HepG2 (cell line): Measurements from ENCODE around the gene PCYOX1L. TPM values are rescaled to one million over a fixed set of nuclear protein-coding genes. Genes with fewer than 3 reads are reported as not detected.

Experiments
- ATRX ChIP-seq: sonication (generic); formaldehyde crosslinking; IDR thresholded peaks from 2 replicates; pipeline ENCODE4 v1.4.0; 2020; ENCODE audit warnings: missing genetic modification reagents, borderline replicate concordance
- GABPB1 ChIP-seq: IDR thresholded peaks from 2 replicates; pipeline ENCODE4 v1.6.1; 2016; ENCODE audit warnings: mild to moderate bottlenecking, missing genetic modification reagents, moderate library complexity, missing compliant biosample characterization
- GLI4 ChIP-seq: sonication (generic); formaldehyde crosslinking; IDR thresholded peaks from 2 replicates; pipeline ENCODE4 v1.5.1; 2020; ENCODE audit warnings: missing genetic modification reagents, mild to moderate bottlenecking, moderate library complexity, borderline replicate concordance
- HNRNPLL ChIP-seq: fragments of 200-400 bp; formaldehyde crosslinking; IDR thresholded peaks from 2 replicates; pipeline ENCODE4 v1.6.1; 2017; ENCODE audit warnings: mild to moderate bottlenecking, low read depth, low read length; ENCODE audit not compliant: poor library complexity, severe bottlenecking
- KDM5B ChIP-seq: sonication (generic); formaldehyde crosslinking; IDR thresholded peaks from 2 replicates; pipeline ENCODE4 v1.4.0; 2020; ENCODE audit warnings: missing genetic modification reagents, mild to moderate bottlenecking, borderline replicate concordance
- MAZ ChIP-seq, 2 experiments: sonication (generic) in 1 of 2; formaldehyde crosslinking in 1 of 2; IDR thresholded peaks; 2 replicates each; pipeline versions ENCODE4 v1.5.0 to v1.6.1; 2012 to 2020; ENCODE audit warnings: low read depth in 2 of 2, mild to moderate bottlenecking in 2 of 2, borderline replicate concordance in 1 of 2, improper control_type of control experiment in 1 of 2, low read length in 1 of 2, missing genetic modification reagents in 1 of 2, moderate library complexity in 1 of 2
- MXI1 ChIP-seq: IDR thresholded peaks from 3 replicates; pipeline ENCODE4 v1.6.1; 2012; ENCODE audit warnings: low read depth, low read length, inconsistent platforms, borderline replicate concordance
- REPIN1 ChIP-seq: sonication (generic); formaldehyde crosslinking; IDR thresholded peaks from 2 replicates; pipeline ENCODE4 v1.8.0; 2022; ENCODE audit warnings: missing genetic modification reagents, low read depth, mild to moderate bottlenecking, borderline replicate concordance
- ZBTB38 ChIP-seq: sonication (generic); formaldehyde crosslinking; IDR thresholded peaks from 2 replicates; pipeline ENCODE4 v1.5.1; 2020; ENCODE audit warnings: mild to moderate bottlenecking, missing genetic modification reagents
- ZNF136 ChIP-seq: sonication (generic); formaldehyde crosslinking; IDR thresholded peaks from 2 replicates; pipeline ENCODE4 v1.8.1; 2022; ENCODE audit warnings: low read depth, mild to moderate bottlenecking, moderate library complexity, missing genetic modification reagents
- ZNF235 ChIP-seq: sonication (generic); formaldehyde crosslinking; IDR thresholded peaks from 2 replicates; pipeline ENCODE4 v1.8.1; 2023; ENCODE audit warnings: mild to moderate bottlenecking, missing genetic modification reagents, borderline replicate concordance
- ZNF253 ChIP-seq: sonication (generic); formaldehyde crosslinking; IDR thresholded peaks from 2 replicates; pipeline ENCODE4 v1.8.0; 2022; ENCODE audit warnings: mild to moderate bottlenecking, missing genetic modification reagents, borderline replicate concordance
- ZNF672 ChIP-seq: sonication (generic); formaldehyde crosslinking; IDR thresholded peaks from 2 replicates; pipeline ENCODE4 v1.8.1; 2022; ENCODE audit warnings: missing genetic modification reagents
- ZNF775 ChIP-seq: sonication (generic); formaldehyde crosslinking; IDR thresholded peaks from 2 replicates; pipeline ENCODE4 v1.4.0; 2020; ENCODE audit warnings: missing genetic modification reagents, mild to moderate bottlenecking, moderate library complexity, borderline replicate concordance
- polyA plus RNA-seq, 8 experiments: library from polyadenylated mRNA; depleted of rRNA in 3 of 8; stranded (reverse) in 7 of 8; unstranded in 1 of 8; fragments of >200 nt; fragmentation: Illumina TruSeq in 4 of 8; extraction: Trizol in 4 of 8; gene quantifications; 2 replicates each; pipeline versions ENCODE4 v1.2.1 to v1.2.3, GENCODE V29; 2011 to 2016; ENCODE audit warnings: low read depth in 4 of 8, missing spikeins in 1 of 8, mixed read lengths in 1 of 8; ENCODE audit not compliant: insufficient read depth in 1 of 8
- total RNA-seq, 5 experiments: library from RNA; depleted of rRNA; stranded (reverse); fragments of >200 nt; fragmentation: Illumina TruSeq; extraction: Trizol; gene quantifications; 2 replicates each; pipeline ENCODE4 v1.2.3, GENCODE V29; 2016; ENCODE audit warnings: low read depth in 1 of 5
- TF ChIP-seq, protein P1 (sequence below): sonication (generic); formaldehyde crosslinking; IDR thresholded peaks from 2 replicates; pipeline ENCODE4 v1.5.1; 2020; ENCODE audit warnings: missing genetic modification reagents, mild to moderate bottlenecking, borderline replicate concordance
- TF ChIP-seq, protein P2 (sequence below): sonication (generic); formaldehyde crosslinking; IDR thresholded peaks from 2 replicates; pipeline ENCODE4 v1.4.0; 2020; ENCODE audit warnings: mild to moderate bottlenecking, missing genetic modification reagents
- TF ChIP-seq, protein P3 (sequence below): sonication (generic); formaldehyde crosslinking; IDR thresholded peaks from 2 replicates; pipeline ENCODE4 v1.4.0; 2020; ENCODE audit warnings: missing genetic modification reagents
- TF ChIP-seq, protein P4 (sequence below): sonication (generic); formaldehyde crosslinking; IDR thresholded peaks from 2 replicates; pipeline ENCODE4 v1.9.0; 2021; ENCODE audit warnings: missing genetic modification reagents, borderline replicate concordance
- TF ChIP-seq, protein P5 (sequence below): sonication (generic); formaldehyde crosslinking; IDR thresholded peaks from 2 replicates; pipeline ENCODE4 v1.4.0; 2020; ENCODE audit warnings: missing genetic modification reagents, mild to moderate bottlenecking, borderline replicate concordance

The PCYOX1L gene
- total and polyA plus RNA-seq, 2 of the 13 experiments (the other 11 are each of a cell fraction or from before 2014, with no cell fraction given), result 1.00 to 3.7 TPM

DNA sequence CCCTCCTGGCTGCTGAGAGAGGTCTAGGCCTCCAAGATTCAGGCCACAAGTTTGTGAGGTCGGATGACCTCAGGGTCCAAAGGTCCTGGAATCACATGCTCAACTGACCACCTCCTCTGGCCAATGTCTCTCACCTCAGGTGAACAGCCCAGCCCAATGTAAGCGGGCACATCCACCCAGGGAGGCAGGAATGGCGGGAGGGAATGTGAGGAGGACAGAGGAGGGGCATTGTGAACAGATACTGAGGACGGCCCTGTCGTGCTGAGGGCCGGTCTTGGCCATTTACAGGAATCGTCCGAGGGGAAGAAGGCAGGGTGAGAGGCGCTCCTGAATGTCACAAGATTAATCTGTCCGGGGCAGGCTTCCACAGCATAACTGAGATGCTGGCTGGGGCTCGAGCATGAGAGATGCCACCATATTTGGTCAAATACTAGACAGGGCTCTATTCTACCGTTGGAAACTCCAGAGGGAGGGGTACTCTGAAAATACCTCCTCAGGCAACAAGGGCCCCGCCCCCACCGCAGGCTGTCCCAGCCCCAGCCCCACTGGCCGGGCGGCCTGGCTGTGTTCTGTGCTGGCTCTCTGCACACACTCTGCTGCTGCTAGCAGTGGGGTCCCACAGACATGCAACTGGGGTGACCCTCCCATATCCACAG, 22.7 kb downstream of the PCYOX1L start (continued):
- TF ChIP-seq MXI1 (peak; percentile 26; the same call in 1 of the 3 replicates), GLI4 (no peak), MAZ (IDR thresholded peaks at IDR 0.05; ENCODE audit: borderline replicate concordance, low read depth, low read length) (no peak; the same call in 1 of the 2 replicates), MAZ (CRISPR knock-in tag; IDR thresholded peaks at IDR 0.05; ENCODE audit: low read depth) (no peak), KDM5B (CRISPR knock-in tag) (no peak; the same call in 1 of the 2 replicates), GABPB1 (no peak), ZBTB38 (CRISPR knock-in tag) (no peak), ZNF136 (no peak), HNRNPLL (no peak), ZNF775 (CRISPR knock-in tag) (no peak), ZNF672 (CRISPR knock-in tag) (no peak), ATRX (CRISPR knock-in tag) (no peak), REPIN1 (CRISPR knock-in tag) (peak; percentile 45; the same call in 1 of the 2 replicates), ZNF235 (CRISPR knock-in tag) (no peak), ZNF253 (CRISPR knock-in tag) (no peak)
- TF ChIP-seq, protein P1, sequence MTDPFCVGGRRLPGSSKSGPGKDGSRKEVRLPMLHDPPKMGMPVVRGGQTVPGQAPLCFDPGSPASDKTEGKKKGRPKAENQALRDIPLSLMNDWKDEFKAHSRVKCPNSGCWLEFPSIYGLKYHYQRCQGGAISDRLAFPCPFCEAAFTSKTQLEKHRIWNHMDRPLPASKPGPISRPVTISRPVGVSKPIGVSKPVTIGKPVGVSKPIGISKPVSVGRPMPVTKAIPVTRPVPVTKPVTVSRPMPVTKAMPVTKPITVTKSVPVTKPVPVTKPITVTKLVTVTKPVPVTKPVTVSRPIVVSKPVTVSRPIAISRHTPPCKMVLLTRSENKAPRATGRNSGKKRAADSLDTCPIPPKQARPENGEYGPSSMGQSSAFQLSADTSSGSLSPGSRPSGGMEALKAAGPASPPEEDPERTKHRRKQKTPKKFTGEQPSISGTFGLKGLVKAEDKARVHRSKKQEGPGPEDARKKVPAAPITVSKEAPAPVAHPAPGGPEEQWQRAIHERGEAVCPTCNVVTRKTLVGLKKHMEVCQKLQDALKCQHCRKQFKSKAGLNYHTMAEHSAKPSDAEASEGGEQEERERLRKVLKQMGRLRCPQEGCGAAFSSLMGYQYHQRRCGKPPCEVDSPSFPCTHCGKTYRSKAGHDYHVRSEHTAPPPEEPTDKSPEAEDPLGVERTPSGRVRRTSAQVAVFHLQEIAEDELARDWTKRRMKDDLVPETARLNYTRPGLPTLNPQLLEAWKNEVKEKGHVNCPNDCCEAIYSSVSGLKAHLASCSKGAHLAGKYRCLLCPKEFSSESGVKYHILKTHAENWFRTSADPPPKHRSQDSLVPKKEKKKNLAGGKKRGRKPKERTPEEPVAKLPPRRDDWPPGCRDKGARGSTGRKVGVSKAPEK, result no peak
- TF ChIP-seq, protein P2, sequence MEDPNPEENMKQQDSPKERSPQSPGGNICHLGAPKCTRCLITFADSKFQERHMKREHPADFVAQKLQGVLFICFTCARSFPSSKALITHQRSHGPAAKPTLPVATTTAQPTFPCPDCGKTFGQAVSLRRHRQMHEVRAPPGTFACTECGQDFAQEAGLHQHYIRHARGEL (CRISPR knock-in tag), result no peak
- TF ChIP-seq, protein P3, sequence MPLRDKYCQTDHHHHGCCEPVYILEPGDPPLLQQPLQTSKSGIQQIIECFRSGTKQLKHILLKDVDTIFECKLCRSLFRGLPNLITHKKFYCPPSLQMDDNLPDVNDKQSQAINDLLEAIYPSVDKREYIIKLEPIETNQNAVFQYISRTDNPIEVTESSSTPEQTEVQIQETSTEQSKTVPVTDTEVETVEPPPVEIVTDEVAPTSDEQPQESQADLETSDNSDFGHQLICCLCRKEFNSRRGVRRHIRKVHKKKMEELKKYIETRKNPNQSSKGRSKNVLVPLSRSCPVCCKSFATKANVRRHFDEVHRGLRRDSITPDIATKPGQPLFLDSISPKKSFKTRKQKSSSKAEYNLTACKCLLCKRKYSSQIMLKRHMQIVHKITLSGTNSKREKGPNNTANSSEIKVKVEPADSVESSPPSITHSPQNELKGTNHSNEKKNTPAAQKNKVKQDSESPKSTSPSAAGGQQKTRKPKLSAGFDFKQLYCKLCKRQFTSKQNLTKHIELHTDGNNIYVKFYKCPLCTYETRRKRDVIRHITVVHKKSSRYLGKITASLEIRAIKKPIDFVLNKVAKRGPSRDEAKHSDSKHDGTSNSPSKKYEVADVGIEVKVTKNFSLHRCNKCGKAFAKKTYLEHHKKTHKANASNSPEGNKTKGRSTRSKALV (CRISPR knock-in tag), result no peak
- TF ChIP-seq, protein P4, sequence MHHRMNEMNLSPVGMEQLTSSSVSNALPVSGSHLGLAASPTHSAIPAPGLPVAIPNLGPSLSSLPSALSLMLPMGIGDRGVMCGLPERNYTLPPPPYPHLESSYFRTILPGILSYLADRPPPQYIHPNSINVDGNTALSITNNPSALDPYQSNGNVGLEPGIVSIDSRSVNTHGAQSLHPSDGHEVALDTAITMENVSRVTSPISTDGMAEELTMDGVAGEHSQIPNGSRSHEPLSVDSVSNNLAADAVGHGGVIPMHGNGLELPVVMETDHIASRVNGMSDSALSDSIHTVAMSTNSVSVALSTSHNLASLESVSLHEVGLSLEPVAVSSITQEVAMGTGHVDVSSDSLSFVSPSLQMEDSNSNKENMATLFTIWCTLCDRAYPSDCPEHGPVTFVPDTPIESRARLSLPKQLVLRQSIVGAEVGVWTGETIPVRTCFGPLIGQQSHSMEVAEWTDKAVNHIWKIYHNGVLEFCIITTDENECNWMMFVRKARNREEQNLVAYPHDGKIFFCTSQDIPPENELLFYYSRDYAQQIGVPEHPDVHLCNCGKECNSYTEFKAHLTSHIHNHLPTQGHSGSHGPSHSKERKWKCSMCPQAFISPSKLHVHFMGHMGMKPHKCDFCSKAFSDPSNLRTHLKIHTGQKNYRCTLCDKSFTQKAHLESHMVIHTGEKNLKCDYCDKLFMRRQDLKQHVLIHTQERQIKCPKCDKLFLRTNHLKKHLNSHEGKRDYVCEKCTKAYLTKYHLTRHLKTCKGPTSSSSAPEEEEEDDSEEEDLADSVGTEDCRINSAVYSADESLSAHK, result no peak
- TF ChIP-seq, protein P5, sequence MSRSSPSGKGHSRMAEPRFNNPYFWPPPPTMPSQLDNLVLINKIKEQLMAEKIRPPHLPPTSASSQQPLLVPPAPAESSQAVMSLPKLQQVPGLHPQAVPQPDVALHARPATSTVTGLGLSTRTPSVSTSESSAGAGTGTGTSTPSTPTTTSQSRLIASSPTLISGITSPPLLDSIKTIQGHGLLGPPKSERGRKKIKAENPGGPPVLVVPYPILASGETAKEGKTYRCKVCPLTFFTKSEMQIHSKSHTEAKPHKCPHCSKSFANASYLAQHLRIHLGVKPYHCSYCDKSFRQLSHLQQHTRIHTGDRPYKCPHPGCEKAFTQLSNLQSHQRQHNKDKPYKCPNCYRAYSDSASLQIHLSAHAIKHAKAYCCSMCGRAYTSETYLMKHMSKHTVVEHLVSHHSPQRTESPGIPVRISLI (CRISPR knock-in tag), result no peak
